Gastrocnemius medialis (tissue), 4 donors: ENCODE measurements around the gene FFAR2.

ENCODE experiments used
- CTCF ChIP-seq, 5 experiments: fragments of 450-650 bp in 3 of 5; fragments of 200-600 bp in 2 of 5; sonication (generic) in 2 of 5; IDR thresholded peaks in 4 of 5; conservative IDR thresholded peaks in 1 of 5; 1 replicate in 4 of 5; 2 replicates in 1 of 5; pipeline ENCODE4 v1.5.1; 2016 to 2019; ENCODE audit warnings: antibody characterized with exemption in 5 of 5, mild to moderate bottlenecking in 3 of 5, moderate library complexity in 3 of 5
- POLR2A ChIP-seq, 2 donors: fragments of 450-650 bp; IDR thresholded peaks; one replicate each; pipeline ENCODE4 v1.6.1; 2017; ENCODE audit warnings: antibody characterized with exemption in 2 of 2, mild to moderate bottlenecking in 2 of 2, moderate library complexity in 2 of 2

- no peak for TF ChIP-seq CTCF (IDR thresholded peaks at IDR 0.05 in 4 of 5, conservative IDR thresholded peaks at IDR 0.05 in 1 of 5)
- no peak for TF ChIP-seq POLR2A (IDR thresholded peaks at IDR 0.05)
These were observed 35.0 kb downstream of the FFAR2 start for GRCh38 chr19:35483089-35483488.
